HEK293 (cell line): ENCODE data around the gene ANKRD35.

Source experiments
- BCL11A ChIP-seq: fragments of 450-650 bp; formaldehyde crosslinking; IDR thresholded peaks from 2 replicates; pipeline ENCODE4 v1.5.1; 2016; ENCODE audit warnings: low read depth, missing biosample characterization, missing genetic modification characterization
- HOXD13 ChIP-seq: sonication (generic); formaldehyde crosslinking; IDR thresholded peaks from 2 replicates; pipeline ENCODE4 v1.8.0; 2022; ENCODE audit warnings: missing genetic modification reagents, borderline replicate concordance
- KLF16 ChIP-seq: fragments of 450-650 bp; formaldehyde crosslinking; IDR thresholded peaks from 2 replicates; pipeline ENCODE4 v1.5.1; 2017; ENCODE audit warnings: missing biosample characterization, missing genetic modification characterization
- MYNN ChIP-seq: fragments of 450-650 bp; formaldehyde crosslinking; IDR thresholded peaks from 2 replicates; pipeline ENCODE4 v1.5.1; 2016; ENCODE audit warnings: missing biosample characterization, missing genetic modification characterization, borderline replicate concordance
- PRDM2 ChIP-seq: fragments of 450-650 bp; formaldehyde crosslinking; IDR thresholded peaks from 2 replicates; pipeline ENCODE4 v1.5.1; 2016; ENCODE audit warnings: missing biosample characterization, missing genetic modification characterization, borderline replicate concordance
- SETDB1 ChIP-seq: IDR thresholded peaks from one replicate; pipeline ENCODE4 v1.6.1; 2017; ENCODE audit warnings: mild to moderate bottlenecking, low read length, moderate library complexity, mixed read lengths; ENCODE audit not compliant: insufficient read length
- TCF7L2 ChIP-seq: IDR thresholded peaks from 2 replicates; pipeline ENCODE4 v1.6.1; 2011; ENCODE audit warnings: low read depth, mild to moderate bottlenecking, inconsistent platforms, low read length, moderate library complexity, borderline replicate concordance
- ZBTB11 ChIP-seq: fragments of 450-650 bp; formaldehyde crosslinking; conservative IDR thresholded peaks from 2 replicates; pipeline ENCODE4 v1.5.1; 2016; ENCODE audit warnings: low read depth, missing biosample characterization, missing genetic modification characterization
- ZNF157 ChIP-seq: fragments of 450-650 bp; formaldehyde crosslinking; IDR thresholded peaks from 2 replicates; pipeline ENCODE4 v1.5.1; 2016; ENCODE audit warnings: missing biosample characterization, missing genetic modification characterization
- ZNF184 ChIP-seq: fragments of 450-650 bp; IDR thresholded peaks from 2 replicates; pipeline ENCODE4 v1.5.1; 2018; ENCODE audit warnings: missing biosample characterization, mild to moderate bottlenecking, missing genetic modification characterization
- ZNF341 ChIP-seq: fragments of 450-650 bp; formaldehyde crosslinking; IDR thresholded peaks from 2 replicates; pipeline ENCODE4; 2016; ENCODE audit warnings: low read depth, missing biosample characterization, missing genetic modification characterization
- ZNF37A ChIP-seq: fragments of 450-650 bp; IDR thresholded peaks from 2 replicates; pipeline ENCODE4 v1.5.1; 2018; ENCODE audit warnings: missing biosample characterization, missing genetic modification characterization
- ZNF518A ChIP-seq: fragments of 450-650 bp; formaldehyde crosslinking; conservative IDR thresholded peaks from 2 replicates; pipeline ENCODE4 v1.5.1; 2016; ENCODE audit warnings: low read depth, missing biosample characterization, missing genetic modification characterization
- ZNF571 ChIP-seq: fragments of 450-650 bp; formaldehyde crosslinking; IDR thresholded peaks from 2 replicates; pipeline ENCODE4 v1.5.0; 2017; ENCODE audit warnings: missing biosample characterization, missing genetic modification characterization
- ZNF610 ChIP-seq: fragments of 450-650 bp; formaldehyde crosslinking; IDR thresholded peaks from 2 replicates; pipeline ENCODE4 v1.5.1; 2016; ENCODE audit warnings: missing biosample characterization, missing genetic modification characterization, borderline replicate concordance
- ZNF777 ChIP-seq: fragments of 450-650 bp; formaldehyde crosslinking; IDR thresholded peaks from 2 replicates; pipeline ENCODE4 v1.5.1; 2017; ENCODE audit warnings: missing biosample characterization, missing genetic modification characterization, borderline replicate concordance
- TF ChIP-seq, protein P1 (sequence below): fragments of 450-650 bp; formaldehyde crosslinking; IDR thresholded peaks from 2 replicates; pipeline ENCODE4 v1.5.1; 2016; ENCODE audit warnings: missing biosample characterization, missing genetic modification characterization
- TF ChIP-seq, protein P2 (sequence below): fragments of 450-650 bp; formaldehyde crosslinking; IDR thresholded peaks from 2 replicates; pipeline ENCODE4 v1.5.1; 2016; ENCODE audit warnings: missing biosample characterization, missing genetic modification characterization

Gene ANKRD35

DNA sequence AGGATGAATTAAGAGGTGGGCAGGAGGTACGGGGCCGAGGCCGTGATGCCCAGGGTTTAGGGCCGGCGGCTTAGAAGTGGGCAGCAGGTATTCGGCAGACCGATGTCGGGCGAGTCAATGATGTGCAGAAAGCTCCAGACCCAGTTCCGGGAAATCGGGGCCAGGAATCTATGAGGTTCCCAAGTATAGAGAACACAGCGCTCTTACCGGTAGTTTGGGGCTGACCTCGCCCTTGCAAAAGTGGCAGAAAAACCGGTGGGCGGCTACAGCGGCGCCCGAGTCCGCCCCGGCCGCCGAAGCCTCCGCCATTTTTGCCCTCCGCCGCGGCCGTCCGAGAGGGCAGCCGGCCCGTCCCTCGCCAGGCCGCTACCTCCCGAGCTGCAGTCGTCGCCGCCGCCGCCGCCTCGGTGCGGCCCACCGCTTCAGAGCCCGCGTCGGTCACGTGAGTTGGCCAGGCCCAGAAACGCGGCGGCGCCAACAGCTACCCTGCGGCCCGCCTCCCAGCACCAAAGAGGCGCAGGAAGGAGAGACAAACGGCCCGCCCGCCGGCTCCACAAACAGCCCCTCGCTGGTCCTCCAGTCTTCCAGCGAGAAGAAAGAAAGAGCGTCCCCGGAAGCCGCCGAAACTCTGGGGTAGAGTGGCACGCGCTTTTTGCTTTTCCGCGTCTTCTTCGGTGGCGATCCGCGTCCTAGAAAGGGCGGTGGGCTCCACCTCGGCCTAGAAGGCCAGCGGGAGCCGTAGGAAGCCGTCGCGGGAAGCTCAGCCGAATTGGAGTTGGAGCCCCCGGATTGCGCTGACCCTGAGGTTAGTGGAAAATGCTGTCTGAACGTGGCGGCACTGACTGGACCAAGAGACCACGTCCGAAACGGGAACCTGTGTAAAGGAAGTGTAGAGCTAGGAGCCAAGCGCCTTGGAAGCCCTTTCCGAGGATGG is 61.8 kb downstream of the ANKRD35 start, which contains the start of the genes POLR3C and RNF115 (continued):
- no peak for TF ChIP-seq SETDB1
- TF ChIP-seq ZNF37A (tag by site-specific recombination) = 0 out of 2 replicates have a peak, but pooled peaks have one; percentile 23
- no peak for TF ChIP-seq HOXD13 (CRISPR knock-in tag)
- TF ChIP-seq MYNN = no peak
- TF ChIP-seq BCL11A = no peak
- peak; percentile 65; the same call in 1 of the 2 replicates for TF ChIP-seq ZNF777 (tag by site-specific recombination)
- TF ChIP-seq ZNF184 (tag by site-specific recombination) = 0 out of 2 replicates have a peak, but pooled peaks have one; percentile 29
- TF ChIP-seq, protein P1, sequence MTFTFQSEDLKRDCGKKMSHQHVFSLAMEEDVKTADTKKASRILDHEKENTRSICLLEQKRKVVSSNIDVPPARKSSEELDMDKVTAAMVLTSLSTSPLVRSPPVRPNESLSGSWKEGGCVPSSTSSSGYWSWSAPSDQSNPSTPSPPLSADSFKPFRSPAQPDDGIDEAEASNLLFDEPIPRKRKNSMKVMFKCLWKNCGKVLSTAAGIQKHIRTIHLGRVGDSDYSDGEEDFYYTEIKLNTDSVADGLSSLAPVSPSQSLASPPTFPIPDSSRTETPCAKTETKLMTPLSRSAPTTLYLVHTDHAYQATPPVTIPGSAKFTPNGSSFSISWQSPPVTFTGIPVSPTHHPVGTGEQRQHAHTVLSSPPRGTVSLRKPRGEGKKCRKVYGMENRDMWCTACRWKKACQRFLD = no peak
- peak; percentile 68; the same call in 1 of the 2 replicates for TF ChIP-seq ZNF610 (tag by site-specific recombination)
- no peak for TF ChIP-seq ZNF571 (tag by site-specific recombination)
- TF ChIP-seq ZNF157 (tag by site-specific recombination) = no peak
- 0 out of 2 replicates have a peak, but pooled peaks have one; percentile 51 for TF ChIP-seq ZNF518A (tag by site-specific recombination)
- TF ChIP-seq TCF7L2 = no peak
- peak; percentile 60; the same call in 1 of the 2 replicates for TF ChIP-seq ZNF341 (tag by site-specific recombination)
- TF ChIP-seq PRDM2 (tag by site-specific recombination) = no peak
- TF ChIP-seq, protein P2, sequence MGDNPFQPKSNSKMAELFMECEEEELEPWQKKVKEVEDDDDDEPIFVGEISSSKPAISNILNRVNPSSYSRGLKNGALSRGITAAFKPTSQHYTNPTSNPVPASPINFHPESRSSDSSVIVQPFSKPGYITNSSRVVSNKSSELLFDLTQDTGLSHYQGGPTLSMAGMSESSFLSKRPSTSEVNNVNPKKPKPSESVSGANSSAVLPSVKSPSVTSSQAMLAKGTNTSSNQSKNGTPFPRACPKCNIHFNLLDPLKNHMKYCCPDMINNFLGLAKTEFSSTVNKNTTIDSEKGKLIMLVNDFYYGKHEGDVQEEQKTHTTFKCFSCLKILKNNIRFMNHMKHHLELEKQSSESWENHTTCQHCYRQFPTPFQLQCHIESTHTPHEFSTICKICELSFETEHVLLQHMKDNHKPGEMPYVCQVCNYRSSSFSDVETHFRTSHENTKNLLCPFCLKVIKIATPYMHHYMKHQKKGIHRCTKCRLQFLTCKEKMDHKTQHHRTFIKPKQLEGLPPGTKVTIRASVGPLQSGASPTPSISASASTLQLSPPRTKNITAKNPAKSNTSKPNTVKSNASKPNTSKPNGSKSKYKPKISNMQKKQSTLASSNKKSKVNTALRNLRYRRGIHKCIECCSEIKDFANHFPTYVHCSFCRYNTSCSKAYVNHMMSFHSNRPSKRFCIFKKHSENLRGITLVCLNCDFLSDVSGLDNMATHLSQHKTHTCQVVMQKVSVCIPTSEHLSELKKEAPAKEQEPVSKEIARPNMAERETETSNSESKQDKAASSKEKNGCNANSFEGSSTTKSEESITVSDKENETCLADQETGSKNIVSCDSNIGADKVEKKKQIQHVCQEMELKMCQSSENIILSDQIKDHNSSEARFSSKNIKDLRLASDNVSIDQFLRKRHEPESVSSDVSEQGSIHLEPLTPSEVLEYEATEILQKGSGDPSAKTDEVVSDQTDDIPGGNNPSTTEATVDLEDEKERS (tag by site-specific recombination) = no peak
- TF ChIP-seq KLF16 = 0 out of 2 replicates have a peak, but pooled peaks have one; percentile 54
- TF ChIP-seq ZBTB11 (tag by site-specific recombination) = peak; percentile 94
